DMS79 (cell line): ENCODE measurements around the gene GALT.

Source experiments
- DNase-seq: peaks from one replicate; lab custom pipeline; 2025; lab: John Stamatoyannopoulos, UW

GALT gene

DNA sequence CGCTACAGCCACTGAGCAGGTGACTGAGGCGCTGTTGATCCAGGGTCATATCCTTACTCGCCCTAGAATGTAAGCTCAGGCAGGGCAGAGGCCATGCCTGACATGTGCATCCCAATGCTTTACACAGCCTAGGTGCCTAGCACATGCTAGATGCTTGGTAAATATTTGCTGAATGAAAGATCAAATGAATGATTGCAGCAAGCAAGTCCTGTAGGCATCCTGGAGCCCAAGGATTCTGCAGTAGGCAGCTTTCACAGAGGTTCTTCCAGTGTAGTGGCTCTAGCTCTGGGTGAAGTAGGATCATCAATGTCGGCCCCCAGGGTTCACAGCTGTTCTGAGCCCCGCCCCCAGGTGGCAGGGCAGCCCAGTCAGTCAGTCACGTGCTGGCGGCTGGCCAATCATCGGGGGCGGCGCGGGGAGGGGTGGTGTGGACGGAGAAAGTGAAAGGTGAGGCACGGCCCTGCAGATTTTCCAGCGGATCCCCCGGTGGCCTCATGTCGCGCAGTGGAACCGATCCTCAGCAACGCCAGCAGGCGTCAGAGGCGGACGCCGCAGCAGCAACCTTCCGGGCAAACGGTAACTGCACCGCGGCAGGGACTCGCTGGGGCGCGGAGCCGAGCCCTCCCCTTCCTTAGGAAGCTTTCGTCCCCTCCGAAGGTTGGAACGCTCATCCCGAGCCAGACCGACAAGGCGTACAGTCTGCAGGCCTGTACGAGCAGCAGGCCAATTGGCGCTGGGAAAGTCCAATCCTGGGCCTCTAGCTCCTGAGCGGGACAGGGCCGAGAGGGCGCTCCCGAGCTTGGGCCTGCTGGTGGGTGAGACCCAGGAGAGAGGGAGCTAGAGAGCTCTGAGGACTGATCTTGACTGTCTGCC, at the start of gene GALT:
Gene GALT (plus strand): TSS at position 465 of the 873 bp plus-strand sequence. CDS start 30 bp downstream, at position 495.
- DNase-seq: peak; percentile 92

DNA sequence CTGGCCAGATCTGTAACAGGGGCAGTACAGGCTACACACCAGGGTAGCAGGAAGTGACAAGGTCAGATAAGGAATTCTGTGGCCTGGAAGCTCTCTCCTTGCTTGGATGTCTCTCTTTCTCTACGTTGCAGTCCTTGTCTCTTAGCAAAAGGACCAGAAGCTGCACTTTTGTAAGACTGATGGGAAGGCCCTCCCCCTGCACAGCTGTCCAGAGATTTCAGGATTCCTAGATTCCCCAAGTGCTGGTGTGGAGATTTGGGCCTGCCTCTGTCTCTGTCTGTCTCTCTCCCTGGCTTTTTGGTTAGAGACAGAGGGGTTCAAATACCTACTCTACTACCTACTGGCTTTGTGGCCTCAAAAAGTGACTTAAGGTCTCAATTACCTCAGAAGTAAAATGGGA, 46.9 kb upstream of the GALT start:
- no peak for DNase-seq

- no peak for DNase-seq
Observed at GRCh38 chr9:34600908-34601307, 45.6 kb upstream of the GALT start.

DNA sequence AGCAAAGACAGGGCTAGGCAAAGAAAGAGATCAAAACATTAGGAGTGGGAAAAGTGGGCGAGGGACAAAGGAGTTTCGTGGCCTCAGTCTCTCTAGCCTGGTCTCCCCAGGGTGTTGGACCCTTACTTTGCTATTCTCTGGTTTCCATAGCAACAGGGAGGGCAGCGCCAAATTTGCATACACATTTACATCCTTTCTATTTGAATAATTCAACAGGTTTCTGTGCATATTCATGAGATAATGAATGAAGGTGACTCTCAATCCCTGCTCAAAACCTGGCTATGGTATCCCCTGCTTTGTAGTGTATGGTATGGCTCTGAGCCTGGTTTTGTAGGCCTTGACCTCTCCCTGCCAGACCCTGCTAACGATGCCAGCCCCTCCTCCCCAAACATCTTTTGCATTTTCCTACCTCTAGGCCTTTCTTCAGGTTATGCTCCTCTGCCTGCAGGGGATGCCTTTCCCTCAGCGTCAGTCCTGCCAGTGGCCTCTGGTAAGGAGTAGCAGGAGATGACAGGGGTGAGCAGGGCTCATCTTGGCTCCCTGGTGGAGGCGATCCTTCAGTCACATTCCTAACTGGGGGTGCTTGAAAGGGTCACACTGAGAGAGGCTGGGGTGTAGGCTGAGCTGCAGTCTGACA, 44.4 kb upstream of the GALT start:
- DNase-seq: no peak

- DNase-seq: peak; percentile 67
Observed at GRCh38 chr9:34603610-34604231, 42.8 kb upstream of the GALT start.

DNA sequence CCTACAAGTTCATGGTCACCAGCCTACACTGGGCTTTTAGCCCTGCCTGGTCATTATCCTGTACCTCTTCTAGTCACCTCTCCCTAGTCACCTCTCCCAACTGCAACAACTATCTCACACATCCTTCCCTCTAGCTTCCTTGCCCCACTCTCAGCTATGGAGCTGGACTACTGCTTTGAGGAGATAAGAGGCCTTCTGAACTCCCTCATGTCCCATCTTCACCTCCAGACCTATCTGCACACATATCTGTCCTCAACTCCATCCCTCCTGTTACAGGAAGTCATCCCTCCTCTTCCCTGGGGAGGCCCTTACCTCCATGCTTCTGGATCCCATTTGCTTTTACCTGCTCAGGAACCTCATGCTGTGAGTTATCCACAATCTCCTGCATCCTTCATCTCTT, 40.3 kb upstream of the GALT start:
- no peak for DNase-seq

DNA sequence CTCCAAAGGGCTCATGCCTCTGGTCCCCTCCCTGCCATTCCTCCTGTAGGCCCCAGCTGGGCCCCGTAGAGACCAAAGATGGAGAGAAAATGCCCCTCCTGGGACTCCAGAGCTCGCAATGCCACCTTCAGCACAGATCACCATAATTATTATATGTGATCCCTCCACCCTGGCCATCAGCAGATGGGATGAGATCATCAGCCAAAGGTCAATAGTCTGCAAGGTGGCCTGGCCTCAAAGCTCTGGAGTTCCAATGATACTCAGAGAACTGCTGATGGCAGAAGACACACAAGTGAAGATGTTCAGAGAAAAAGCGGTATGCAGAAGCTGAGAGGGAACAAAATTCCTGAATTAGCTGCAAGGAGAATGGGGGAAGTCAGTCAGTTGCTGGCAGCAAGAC, 39.6 kb upstream of the GALT start:
- no peak for DNase-seq

GRCh38 chr9:34607331-34607730, 39.1 kb upstream of the GALT start:
- DNase-seq: no peak

DNA sequence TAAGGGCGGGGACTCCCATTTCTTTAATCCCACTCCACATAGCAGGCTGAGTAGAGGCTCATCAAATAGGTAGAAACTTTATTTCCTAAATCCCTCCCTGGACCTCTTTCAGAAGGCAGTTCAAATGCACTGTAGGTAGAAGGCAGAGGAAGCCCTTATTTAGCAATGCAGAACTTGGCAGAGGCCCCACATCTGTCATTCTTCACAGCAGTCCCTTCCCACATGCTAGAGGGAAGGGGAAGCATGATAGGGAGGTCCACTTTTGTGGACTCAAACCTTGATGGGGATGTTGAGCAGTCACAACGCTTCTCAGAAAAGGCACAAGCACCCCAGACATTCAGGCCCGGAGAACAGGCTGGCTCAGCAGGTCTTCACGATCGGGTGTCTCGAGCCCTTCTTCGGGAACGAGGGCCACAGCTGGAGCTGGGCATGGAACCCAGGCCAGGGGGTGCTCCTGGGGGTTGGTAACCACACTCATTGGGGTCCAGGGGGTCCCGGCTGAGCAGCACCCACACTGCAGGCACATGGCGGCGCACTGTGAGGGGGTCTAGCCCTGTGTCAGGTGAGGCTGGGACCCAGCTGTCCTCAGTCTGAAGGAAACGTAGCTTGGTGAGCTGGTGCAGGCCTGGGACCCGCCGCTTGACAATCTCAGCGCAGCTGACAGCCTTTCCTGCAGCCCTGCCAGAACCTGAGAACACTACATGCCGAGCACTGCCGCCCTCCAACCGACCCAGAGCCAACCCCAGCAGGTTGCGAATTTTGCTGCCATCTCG, 35.9 kb upstream of the GALT start:
- no peak for DNase-seq

GRCh38 chr9:34611251-34611810, 35.1 kb upstream of the GALT start:
- DNase-seq: no peak

- peak; percentile 48 for DNase-seq
Observed at GRCh38 chr9:34611811-34612787, 34.4 kb upstream of the GALT start, which contains the start of gene RPP25L. Gene RPP25L, minus strand, starts transcription at chr9:34612097. Its CDS starts 801 bp downstream, at chr9:34611296.

DNA sequence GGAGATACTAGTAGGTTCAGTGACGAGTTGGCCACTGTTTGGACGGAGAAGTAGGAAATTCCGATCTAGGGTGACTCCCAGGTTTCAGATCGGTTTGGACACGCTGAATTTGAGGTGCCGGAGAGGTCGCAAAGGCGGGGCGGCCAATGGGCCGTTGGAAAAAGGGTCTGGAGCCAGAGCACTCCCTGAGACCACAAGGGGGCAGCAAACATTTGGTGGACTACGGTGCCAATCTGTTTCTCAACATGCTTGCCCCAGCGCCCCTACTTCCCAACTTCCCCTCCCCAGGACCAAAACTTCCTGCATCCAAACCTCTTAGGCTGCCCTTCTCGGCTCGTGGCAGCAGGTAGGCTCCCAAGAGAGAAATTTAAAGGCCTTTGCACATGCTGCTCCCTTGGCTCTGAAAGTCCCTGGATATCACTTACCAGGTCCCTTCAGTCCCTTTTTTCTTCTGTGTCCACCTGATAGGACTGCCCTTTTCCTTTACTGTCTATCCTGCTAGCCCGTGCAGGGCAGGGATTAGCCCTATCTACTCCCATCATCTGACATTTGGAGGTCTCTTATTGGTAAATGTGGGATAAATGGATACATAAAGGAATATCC, 33.6 kb upstream of the GALT start:
- peak; percentile 46 for DNase-seq

- no peak for DNase-seq
Observed at GRCh38 chr9:34615132-34615531, 31.3 kb upstream of the GALT start.

DNA sequence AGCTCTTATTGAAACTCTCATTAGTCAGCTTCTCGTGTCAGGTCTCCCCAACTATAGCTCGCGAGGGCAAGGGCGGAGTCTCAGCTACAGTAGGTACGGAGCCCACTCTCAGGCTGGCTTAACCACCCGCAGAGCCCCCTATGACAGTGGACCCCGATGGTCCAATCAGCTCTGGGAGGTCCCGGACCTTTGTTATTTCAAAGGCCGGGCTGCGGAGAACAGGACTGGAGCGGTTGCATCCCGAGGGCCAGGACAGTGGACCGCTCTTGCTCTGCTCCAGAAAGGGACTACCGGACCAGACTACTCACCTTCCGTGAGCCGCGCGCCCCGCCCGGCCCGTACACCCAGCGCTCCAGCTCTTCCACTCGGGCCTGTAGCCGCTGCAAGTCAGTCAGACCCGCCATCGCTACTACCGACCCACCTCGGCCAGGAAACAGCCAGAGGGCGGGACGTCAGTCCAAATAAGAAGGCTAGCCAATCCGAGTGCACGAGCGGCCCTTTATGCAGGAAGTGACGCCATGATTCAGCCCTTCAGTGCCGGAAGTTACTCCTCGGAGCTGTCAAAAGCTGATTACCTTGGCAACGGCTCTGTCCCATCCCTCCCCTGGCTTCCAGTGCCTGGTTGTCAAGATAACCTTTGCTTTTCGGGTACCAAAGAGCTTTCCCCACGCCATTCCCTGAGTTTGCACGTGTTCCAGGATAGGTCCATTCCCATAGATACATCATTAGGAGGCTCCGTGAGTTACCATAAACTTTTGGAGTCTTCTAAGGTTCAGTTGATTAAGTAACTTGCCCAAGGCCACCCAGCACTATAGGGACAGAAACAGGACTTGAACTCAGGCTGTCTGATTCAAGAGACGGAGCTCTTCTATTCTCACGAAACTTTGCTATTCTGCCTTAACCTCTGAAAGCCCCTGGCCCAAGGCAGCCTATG, 26.1 kb upstream of the GALT start, which contains the start of gene DCTN3:
Gene DCTN3 (minus strand): TSS at position 435 of the 934 bp plus-strand sequence. CDS start 31 bp downstream, at position 404.
- DNase-seq: peak; percentile 89

- DNase-seq: no peak
Observed at GRCh38 chr9:34623374-34624235, 22.9 kb upstream of the GALT start.

DNA sequence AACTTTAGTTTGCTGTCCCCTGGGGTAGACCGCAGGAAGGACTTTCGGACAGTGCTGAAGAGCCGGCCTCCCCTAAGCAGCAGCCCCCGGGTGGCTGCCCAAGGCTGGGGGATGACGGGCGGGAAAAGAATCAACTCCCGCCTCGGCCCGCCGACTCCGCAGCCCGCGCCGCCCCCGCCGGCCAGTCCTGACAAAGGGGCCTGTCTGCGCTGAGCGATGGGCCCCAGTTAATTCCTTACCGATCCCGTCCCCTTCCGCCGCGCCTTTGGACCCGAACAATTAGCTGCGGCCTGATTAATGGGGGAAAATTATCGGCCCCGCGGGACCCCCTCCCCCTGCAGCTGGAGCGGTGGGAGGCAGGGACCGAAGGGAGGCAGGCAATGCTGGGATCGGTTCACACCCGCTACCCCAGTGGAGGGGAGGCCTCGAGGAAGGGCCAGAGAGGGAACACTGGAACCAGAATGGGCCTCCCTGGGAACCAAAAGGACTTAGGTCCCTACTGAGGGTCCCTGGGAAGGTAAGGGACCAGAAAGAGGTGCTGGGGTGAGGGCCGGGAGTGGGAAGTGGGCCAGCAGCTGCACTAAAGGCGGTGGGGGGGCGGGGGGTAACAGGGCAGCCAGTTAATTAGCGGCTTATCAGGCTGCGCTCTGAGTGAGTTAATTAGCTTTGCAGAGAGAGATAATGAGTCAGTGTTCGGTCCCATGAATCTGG, 21.8 kb upstream of the GALT start:
- DNase-seq: no peak

GRCh38 chr9:34625186-34625486, 21.3 kb upstream of the GALT start:
- DNase-seq: no peak
